HTERT RPE-1 (cell line): ENCODE results near the gene MLN.

Source experiments
- in situ Hi-C: fragments of 300-500 bp; cut with MboI; formaldehyde crosslinking; loops from 4 replicates; pipeline ENCODE4 v1.14.3; 2020; ENCODE audit warnings: low sequenced_read_pairs

Gene MLN

GRCh38 chr6:33772902-33773472 is 30.8 kb downstream of the MLN start:
- in situ Hi-C loops = no loop called here

- in situ Hi-C loops = no loop called here
Measured at GRCh38 chr6:33772082-33772830, 31.5 kb downstream of the MLN start.

- in situ Hi-C loops = no loop called here
Measured at GRCh38 chr6:33771146-33772081, 32.4 kb downstream of the MLN start.

GRCh38 chr6:33770833-33771145 is 33.0 kb downstream of the MLN start:
- in situ Hi-C loops = no loop called here

GRCh38 chr6:33770124-33770832 is 33.5 kb downstream of the MLN start:
- in situ Hi-C loops = no loop called here

GRCh38 chr6:33769248-33769821 is 34.5 kb downstream of the MLN start:
- in situ Hi-C loops = no loop called here

GRCh38 chr6:33768644-33769120 is 35.1 kb downstream of the MLN start:
- in situ Hi-C loops = no loop called here

- in situ Hi-C loops = no loop called here
Measured at GRCh38 chr6:33766921-33767907, 36.6 kb downstream of the MLN start.

- in situ Hi-C loops = no loop called here
Measured at GRCh38 chr6:33765368-33765767, 38.4 kb downstream of the MLN start.

GRCh38 chr6:33764036-33764435 is 39.8 kb downstream of the MLN start:
- in situ Hi-C loops = no loop called here

- in situ Hi-C loops = no loop called here
Measured at GRCh38 chr6:33763483-33763882, 40.3 kb downstream of the MLN start.

GRCh38 chr6:33762713-33763112 is 41.1 kb downstream of the MLN start:
- in situ Hi-C loops = no loop called here

GRCh38 chr6:33761922-33762629 is 41.7 kb downstream of the MLN start:
- in situ Hi-C loops = no loop called here

- in situ Hi-C loops = no loop called here
Measured at GRCh38 chr6:33761581-33761921, 42.3 kb downstream of the MLN start.

GRCh38 chr6:33759887-33760629 is 43.7 kb downstream of the MLN start:
- in situ Hi-C loops = no loop called here

- in situ Hi-C loops = no loop called here
Measured at GRCh38 chr6:33758815-33759216, 45.0 kb downstream of the MLN start.

GRCh38 chr6:33757906-33758305 is 45.9 kb downstream of the MLN start:
- in situ Hi-C loops = no loop called here

GRCh38 chr6:33757113-33757512 is 46.7 kb downstream of the MLN start:
- in situ Hi-C loops = no loop called here
